GM19467 (cell line): ENCODE measurements around the gene IL10RA.
"Not testable (repeated sequence)": the region's sequence is repeated elsewhere in the genome, so short reads cannot be mapped to it uniquely, and the experiment has no call there.

Experiments used
- ATAC-seq: cut with Tn5 transposase; IDR thresholded peaks from one replicate; pipeline ENCODE4 v1.9.1; 2021; ENCODE audit warnings: mild to moderate bottlenecking, moderate library complexity; ENCODE audit not compliant: unreplicated experiment

IL10RA gene

GRCh38 chr11:117961896-117962295, 24.3 kb upstream of the IL10RA start:
- no peak for ATAC-seq

- ATAC-seq = no peak
These were observed 23.4 kb upstream of the IL10RA start for GRCh38 chr11:117962826-117963225.

DNA sequence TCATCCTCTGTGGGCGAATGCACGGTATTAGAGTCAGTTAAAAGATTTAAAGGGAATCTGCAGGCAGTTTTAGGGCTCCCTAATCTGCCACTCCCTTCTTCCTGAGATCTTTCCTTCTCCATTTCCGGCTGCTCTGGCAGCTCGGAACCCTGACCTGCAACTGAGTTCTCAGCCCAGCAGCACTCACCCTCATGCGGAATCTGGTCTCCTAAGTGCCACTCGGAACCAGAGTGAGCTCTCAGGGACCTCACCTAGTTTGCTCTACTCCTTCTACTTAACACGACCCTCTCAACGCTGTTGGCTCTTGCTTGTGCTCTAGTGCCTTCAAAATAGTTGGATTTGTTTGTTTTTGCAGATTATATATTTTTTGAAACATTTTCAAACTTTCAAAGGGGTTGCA, 19.3 kb upstream of the IL10RA start:
- no peak for ATAC-seq

DNA sequence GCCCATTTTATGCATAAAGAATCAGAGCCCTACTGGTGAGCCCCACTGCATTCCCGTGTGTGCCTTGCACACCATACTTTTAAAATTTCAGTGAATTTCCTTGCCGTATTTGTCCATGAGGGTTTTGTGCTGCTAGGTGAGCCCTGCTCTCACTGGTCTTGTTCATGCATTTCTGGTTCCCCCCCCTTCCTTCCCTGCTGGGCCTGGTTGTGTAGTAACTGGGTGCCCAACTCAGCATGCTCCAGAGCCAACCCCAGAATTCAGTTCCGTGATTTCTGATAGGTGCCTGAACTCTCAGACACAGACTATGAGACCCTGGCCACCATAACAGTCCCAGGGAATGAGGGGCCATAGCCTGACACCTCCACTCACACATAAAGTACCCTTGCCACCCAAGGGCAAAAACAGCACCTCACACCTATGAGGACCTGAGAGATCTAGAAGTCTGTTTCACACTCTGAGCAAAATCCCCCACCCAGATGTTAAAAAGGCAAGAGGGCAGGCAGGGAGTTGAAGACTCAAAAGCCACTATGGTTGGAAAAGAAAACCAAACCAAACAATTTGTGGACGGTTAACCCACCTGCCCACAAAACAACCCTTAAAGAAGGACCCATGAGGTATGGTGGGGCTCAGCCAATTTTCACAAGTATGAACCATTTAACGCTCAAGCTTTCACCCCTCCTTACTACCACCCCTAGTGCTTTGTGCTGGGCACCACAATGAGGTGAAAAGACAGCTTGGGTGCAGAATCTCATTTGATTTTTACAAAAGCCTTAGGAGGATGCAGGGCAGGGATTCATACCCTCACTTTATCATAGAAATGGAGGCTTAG, 16.8 kb upstream of the IL10RA start:
- no peak for ATAC-seq

GRCh38 chr11:117970400-117971024, 15.7 kb upstream of the IL10RA start:
- ATAC-seq = no peak

GRCh38 chr11:117972044-117972443, 14.2 kb upstream of the IL10RA start:
- no peak for ATAC-seq

DNA sequence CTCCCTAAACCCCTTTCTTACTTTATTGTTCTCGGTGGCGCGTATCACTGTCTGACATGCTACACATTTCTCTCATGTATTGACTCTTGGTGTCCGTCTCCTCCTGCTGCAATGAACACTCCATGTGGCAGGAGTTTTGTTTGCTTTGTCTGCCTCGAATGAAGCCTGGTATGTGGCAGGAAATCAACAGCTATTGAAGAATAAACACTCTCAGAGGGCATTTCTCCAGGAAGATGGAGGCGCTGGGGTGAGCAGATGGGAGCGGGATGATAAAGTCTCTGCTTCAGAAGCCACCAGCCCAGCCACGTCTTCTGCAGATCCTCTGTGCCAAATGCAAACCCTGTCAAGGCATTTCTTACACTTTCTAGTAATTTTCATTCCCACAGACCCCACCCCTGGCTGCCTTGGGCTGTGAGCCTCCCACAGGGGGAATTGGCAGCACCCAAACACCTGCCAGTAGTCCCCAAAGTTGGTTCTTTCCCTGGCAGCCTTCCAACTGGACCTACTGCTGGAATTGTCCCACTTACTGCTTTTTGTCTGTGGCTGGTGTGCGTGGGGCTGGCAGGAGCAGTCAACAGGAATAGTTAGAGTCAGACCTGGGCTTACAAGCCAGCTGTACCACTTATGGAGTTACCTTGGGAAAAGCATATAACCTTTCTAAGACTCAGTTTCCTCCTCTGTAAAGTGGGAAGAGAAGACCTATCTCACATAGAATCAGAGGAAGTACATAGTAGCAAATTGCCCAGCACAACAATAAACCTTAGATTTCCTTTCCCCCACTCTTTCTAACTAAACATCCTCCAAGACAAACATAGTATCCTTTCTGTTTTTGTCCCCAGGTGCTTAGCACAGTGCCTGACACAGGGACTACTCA, 13.3 kb upstream of the IL10RA start:
- ATAC-seq = no peak

DNA sequence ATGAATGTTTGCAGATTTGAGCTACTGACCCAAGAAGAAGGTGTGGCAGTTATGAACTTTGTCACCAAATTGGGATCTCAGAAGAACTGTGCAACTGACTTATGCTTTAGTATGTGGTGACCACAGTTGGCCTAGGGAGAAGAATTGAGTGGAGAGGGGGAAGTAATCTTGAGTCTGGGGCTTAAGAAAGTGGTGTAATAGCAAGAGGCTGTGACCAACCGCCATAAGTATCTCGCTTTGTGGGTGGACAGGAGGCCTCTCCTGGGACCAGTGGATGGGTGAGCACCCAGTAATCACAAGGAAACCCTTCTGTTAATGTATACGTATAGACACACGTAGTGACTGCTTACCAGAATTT, 12.7 kb upstream of the IL10RA start:
- no peak for ATAC-seq

DNA sequence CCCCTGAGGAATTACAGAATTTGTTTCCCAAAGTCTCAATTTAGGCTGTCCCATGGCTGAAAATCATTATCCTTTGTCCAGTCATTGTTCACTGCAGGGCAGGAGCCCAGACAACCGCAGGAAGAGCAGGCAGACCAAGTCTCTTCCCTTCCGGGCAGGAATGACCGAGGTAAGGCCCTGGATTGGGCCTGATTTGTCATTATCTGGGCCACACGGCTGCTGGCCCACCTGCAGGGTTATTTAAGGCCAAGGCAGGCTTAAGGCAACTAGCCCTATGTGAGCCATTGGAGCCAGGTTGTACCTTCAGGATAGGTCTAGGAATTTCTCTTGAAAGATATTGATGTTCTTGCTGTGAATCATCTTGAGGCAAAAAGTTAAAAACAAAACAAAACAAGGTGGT, 9.7 kb upstream of the IL10RA start:
- ATAC-seq = no peak

GRCh38 chr11:117977029-117977428, 9.2 kb upstream of the IL10RA start:
- no peak for ATAC-seq

- not testable (repeated sequence) for ATAC-seq
These were observed 8.5 kb upstream of the IL10RA start for GRCh38 chr11:117977612-117978264.

DNA sequence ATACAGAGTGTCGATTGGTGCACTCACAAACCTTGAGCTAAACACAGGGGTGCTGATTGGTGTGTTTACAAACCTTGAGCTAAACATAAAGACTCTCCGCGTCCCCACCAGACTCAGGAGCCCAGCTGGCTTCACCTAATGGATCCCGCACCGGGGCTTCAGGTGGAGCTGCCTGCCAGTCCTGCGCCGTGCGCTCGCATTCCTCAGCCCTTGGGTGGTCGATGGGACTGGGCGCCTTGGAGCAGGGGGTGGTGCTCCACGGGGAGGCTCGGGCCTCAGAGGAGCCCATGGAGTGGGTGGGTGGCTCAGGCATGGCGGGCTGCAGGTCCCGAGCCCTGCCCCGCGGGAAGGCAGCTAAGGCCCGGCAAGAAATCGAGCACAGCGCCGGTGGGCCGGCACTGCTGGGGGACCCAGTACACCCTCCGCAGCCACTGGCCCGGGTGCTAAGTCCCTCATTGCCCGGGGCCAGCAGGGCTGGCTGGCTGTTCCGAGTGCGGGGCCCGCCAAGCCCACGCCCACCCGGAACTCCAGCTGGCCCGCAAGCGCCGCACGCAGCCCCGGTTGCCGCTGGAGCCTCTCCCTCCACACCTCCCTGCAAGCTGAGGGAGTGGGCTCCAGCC, 7.8 kb upstream of the IL10RA start:
- not testable (repeated sequence) for ATAC-seq

GRCh38 chr11:117978991-117979390, 7.2 kb upstream of the IL10RA start:
- no peak for ATAC-seq

- ATAC-seq = no peak
These were observed 6.5 kb upstream of the IL10RA start for GRCh38 chr11:117979481-117980211.

DNA sequence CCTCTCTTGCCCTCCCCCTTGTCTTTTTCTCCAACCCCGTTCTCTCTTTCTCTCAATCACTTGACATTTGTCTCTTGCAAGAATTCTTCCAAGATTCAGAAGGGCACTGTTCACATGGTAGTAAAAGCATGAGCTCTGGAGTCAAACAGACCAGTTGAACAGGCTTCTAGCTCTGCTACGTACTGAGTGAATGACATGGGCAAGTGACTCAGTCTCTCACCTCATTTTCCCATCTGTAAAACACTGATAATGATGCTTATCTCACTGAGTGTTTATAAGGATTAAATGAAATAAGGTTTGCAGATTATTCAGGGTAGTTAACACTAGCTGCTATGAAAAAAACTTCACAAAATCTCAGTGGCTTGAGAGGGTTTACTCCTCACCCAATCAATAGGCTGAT, 5.9 kb upstream of the IL10RA start:
- ATAC-seq = no peak

DNA sequence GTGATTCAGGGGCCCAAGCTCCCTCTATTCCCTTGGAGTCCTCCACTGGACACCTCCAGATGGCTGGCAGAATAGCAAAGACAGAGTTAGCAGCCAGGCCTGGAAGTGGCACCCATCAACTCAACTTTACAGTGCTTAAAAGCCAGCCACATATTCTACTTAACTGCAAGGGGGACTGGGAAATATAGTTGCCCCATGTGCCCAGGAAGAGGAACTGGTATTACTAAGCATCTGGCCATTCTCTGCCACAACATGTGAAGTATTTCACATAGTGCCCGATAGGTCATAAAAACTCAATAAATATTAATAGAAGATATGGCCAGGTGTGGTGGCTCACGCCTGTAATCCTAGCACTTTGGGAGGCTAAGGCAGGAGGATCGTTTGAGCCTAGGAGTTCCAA, 5.5 kb upstream of the IL10RA start:
- ATAC-seq = no peak

DNA sequence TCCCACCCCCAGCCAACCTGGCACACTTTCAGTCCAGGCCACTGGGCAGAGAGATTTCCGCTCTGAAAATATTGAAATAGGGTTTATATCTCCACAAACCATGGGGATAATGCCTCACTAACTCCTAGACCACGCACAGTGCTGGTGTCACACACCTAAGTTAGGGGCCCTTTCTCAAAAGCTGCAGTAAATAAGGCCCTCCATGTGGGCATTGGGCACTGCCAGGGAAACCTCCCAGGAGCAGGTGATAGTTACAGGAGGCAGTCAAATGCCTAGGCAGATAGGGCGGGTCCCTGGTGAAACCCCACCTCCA, 3.1 kb upstream of the IL10RA start:
- ATAC-seq = no peak

DNA sequence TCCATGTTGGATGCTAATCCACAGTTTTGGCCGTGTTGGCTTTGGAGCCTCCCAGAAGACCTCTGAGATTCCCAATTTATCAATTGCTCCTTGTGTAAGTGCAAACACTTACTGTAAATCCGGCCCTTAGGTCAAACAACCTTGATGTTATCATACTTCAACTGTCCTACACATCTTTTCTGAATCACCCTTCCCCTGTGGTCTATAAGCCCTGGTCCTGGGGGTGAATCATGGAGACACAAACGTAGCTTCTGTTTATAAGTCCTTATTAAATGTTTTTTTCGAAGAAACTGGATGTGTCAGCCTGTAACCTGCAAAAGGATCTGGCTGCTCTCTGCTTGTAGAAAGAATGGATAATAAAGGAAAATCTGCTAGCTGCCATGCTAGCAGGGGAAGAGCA, 1.7 kb upstream of the IL10RA start:
- ATAC-seq = no peak

DNA sequence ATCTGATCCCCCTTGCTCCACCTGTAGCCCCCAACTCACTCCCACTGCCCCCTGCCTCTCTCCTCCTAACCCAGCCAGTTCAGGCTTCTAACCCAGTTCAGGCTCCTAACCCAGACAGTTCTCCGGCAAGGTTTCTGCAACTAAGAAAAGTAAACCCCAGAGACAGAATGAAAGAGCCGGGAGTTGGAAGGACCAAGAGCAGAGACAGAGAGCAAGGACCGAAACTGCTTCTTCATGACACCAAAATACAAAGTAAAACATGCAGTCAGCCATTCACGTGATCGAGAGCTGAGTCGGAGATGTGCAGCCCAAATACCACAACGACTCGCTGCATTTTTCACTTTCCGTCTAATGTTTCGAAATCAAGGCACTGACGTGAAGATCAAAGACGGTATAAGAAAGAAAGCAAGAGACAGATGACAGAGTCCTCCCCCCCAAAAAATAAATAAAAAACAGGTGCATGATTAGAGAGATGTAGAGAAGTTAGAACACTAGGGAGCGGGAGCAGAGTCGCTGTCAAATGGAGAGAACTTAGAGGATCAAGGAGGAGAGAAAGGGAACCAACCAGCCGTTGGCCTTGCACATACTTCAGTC, 884 bp downstream of the IL10RA start:
- ATAC-seq = peak; percentile 43
